ENCODE measurements around the gene SPATA2. TPM values are rescaled to one million over a fixed set of nuclear protein-coding genes. Genes with fewer than 3 reads are reported as not detected.

Gene SPATA2
- total and polyA plus RNA-seq, 2 of the 13 experiments (the other 11 are each of a cell fraction or from before 2014, with no cell fraction given): 3.2 to 8.7 TPM

DNA sequence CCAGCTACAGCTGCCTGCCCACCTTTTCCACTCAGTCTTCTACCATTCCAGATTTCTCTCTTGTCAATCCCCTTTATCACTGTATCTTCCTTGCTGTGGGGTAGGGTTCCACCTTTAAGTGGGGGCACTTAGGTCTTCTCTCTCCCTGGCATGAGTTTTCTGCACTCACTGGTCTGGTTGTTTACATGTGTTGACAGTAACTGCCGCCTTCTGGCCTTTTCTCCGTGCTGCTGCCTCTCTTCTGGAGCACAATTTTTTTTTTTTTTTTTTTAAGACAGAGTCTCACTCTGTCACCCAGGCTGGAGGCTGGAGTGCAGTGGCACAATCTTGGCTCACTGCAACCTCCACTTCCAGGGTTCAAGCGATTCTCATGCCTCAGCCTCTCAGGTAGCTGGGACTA is 32.8 kb upstream of the SPATA2 start (continued):
- TF ChIP-seq, protein P1, sequence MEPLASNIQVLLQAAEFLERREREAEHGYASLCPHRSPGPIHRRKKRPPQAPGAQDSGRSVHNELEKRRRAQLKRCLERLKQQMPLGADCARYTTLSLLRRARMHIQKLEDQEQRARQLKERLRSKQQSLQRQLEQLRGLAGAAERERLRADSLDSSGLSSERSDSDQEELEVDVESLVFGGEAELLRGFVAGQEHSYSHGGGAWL (CRISPR knock-in tag; IDR thresholded peaks at IDR 0.05): 0 out of 2 replicates have a peak, but pooled peaks have one; percentile 18
- no peak for TF ChIP-seq RBM39 (IDR thresholded peaks at IDR 0.05; ENCODE audit: low read depth, low read length, poor library complexity, severe bottlenecking)
- TF ChIP-seq, protein P2, sequence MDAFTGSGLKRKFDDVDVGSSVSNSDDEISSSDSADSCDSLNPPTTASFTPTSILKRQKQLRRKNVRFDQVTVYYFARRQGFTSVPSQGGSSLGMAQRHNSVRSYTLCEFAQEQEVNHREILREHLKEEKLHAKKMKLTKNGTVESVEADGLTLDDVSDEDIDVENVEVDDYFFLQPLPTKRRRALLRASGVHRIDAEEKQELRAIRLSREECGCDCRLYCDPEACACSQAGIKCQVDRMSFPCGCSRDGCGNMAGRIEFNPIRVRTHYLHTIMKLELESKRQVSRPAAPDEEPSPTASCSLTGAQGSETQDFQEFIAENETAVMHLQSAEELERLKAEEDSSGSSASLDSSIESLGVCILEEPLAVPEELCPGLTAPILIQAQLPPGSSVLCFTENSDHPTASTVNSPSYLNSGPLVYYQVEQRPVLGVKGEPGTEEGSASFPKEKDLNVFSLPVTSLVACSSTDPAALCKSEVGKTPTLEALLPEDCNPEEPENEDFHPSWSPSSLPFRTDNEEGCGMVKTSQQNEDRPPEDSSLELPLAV (CRISPR knock-in tag; conservative IDR thresholded peaks at IDR 0.05; ENCODE audit: low read depth): no peak
- TF ChIP-seq, protein P3, sequence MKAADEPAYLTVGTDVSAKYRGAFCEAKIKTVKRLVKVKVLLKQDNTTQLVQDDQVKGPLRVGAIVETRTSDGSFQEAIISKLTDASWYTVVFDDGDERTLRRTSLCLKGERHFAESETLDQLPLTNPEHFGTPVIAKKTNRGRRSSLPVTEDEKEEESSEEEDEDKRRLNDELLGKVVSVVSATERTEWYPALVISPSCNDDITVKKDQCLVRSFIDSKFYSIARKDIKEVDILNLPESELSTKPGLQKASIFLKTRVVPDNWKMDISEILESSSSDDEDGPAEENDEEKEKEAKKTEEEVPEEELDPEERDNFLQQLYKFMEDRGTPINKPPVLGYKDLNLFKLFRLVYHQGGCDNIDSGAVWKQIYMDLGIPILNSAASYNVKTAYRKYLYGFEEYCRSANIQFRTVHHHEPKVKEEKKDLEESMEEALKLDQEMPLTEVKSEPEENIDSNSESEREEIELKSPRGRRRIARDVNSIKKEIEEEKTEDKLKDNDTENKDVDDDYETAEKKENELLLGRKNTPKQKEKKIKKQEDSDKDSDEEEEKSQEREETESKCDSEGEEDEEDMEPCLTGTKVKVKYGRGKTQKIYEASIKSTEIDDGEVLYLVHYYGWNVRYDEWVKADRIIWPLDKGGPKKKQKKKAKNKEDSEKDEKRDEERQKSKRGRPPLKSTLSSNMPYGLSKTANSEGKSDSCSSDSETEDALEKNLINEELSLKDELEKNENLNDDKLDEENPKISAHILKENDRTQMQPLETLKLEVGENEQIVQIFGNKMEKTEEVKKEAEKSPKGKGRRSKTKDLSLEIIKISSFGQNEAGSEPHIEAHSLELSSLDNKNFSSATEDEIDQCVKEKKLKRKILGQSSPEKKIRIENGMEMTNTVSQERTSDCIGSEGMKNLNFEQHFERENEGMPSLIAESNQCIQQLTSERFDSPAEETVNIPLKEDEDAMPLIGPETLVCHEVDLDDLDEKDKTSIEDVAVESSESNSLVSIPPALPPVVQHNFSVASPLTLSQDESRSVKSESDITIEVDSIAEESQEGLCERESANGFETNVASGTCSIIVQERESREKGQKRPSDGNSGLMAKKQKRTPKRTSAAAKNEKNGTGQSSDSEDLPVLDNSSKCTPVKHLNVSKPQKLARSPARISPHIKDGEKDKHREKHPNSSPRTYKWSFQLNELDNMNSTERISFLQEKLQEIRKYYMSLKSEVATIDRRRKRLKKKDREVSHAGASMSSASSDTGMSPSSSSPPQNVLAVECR (CRISPR knock-in tag; IDR thresholded peaks at IDR 0.05; ENCODE audit: borderline replicate concordance): 0 out of 2 replicates have a peak, but pooled peaks have one; percentile 23
- no peak for TF ChIP-seq IKZF4 (CRISPR knock-in tag; IDR thresholded peaks at IDR 0.05; ENCODE audit: borderline replicate concordance, low read depth, not compliant biosample characterization)
- no peak for TF ChIP-seq CBX1 (IDR thresholded peaks at IDR 0.05; ENCODE audit: low read depth)
- no peak for TF ChIP-seq ZNF143 (CRISPR knock-in tag; IDR thresholded peaks at IDR 0.05)
- no peak for TF ChIP-seq GZF1 (CRISPR knock-in tag; IDR thresholded peaks at IDR 0.05)
- TF ChIP-seq RBM22 (optimal IDR thresholded peaks at IDR 0.05; ENCODE audit: low read length): peak; percentile 42
- TF ChIP-seq ZNF552 (CRISPR knock-in tag; IDR thresholded peaks at IDR 0.05; ENCODE audit: borderline replicate concordance): no peak
- TF ChIP-seq MYC (CRISPR knock-in tag; IDR thresholded peaks at IDR 0.05; ENCODE audit: borderline replicate concordance): no peak
- TF ChIP-seq ZNF746 (CRISPR knock-in tag; IDR thresholded peaks at IDR 0.05): peak; percentile 18; the same call in 1 of the 2 replicates
- TF ChIP-seq ETV5 (CRISPR knock-in tag; IDR thresholded peaks at IDR 0.05; ENCODE audit: borderline replicate concordance): no peak
- no peak for TF ChIP-seq SMAD1 (CRISPR knock-in tag; IDR thresholded peaks at IDR 0.05; ENCODE audit: borderline replicate concordance, low read depth)
- no peak for TF ChIP-seq ZNF30 (CRISPR knock-in tag; IDR thresholded peaks at IDR 0.05)
- no peak for TF ChIP-seq ZNF317 (CRISPR knock-in tag; IDR thresholded peaks at IDR 0.05)
- TF ChIP-seq, protein P4, sequence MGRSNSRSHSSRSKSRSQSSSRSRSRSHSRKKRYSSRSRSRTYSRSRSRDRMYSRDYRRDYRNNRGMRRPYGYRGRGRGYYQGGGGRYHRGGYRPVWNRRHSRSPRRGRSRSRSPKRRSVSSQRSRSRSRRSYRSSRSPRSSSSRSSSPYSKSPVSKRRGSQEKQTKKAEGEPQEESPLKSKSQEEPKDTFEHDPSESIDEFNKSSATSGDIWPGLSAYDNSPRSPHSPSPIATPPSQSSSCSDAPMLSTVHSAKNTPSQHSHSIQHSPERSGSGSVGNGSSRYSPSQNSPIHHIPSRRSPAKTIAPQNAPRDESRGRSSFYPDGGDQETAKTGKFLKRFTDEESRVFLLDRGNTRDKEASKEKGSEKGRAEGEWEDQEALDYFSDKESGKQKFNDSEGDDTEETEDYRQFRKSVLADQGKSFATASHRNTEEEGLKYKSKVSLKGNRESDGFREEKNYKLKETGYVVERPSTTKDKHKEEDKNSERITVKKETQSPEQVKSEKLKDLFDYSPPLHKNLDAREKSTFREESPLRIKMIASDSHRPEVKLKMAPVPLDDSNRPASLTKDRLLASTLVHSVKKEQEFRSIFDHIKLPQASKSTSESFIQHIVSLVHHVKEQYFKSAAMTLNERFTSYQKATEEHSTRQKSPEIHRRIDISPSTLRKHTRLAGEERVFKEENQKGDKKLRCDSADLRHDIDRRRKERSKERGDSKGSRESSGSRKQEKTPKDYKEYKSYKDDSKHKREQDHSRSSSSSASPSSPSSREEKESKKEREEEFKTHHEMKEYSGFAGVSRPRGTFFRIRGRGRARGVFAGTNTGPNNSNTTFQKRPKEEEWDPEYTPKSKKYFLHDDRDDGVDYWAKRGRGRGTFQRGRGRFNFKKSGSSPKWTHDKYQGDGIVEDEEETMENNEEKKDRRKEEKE (IDR thresholded peaks at IDR 0.05): no peak
- TF ChIP-seq MZF1 (CRISPR knock-in tag; IDR thresholded peaks at IDR 0.05; ENCODE audit: borderline replicate concordance): no peak

All from HepG2 (cell line).